Right lobe of liver (tissue), 6 donors: ENCODE measurements around the gene SPAG16. TPM values are rescaled to one million over a fixed set of nuclear protein-coding genes. Genes with fewer than 3 reads are reported as not detected.
A peak's percentile ranks its signal among the peaks of the same experiment; 100 is the strongest.

ENCODE experiments used
- ATAC-seq, 4 donors: fragments of 200-7000 bp; cut with Tn5 transposase; one replicate each; pipeline ENCODE4 v1.9.1; 2020; ENCODE audit warnings: mild to moderate bottlenecking in 4 of 4, moderate library complexity in 4 of 4
- DNase-seq, 3 donors: peaks; one replicate each; pipeline ENCODE4 v3.0.0-alpha.2; 2020
- H3K27ac ChIP-seq, 3 donors: fragments of 200-600 bp; one replicate each; pipeline ENCODE4 v1.8.0; 2022
- H3K27me3 ChIP-seq, 2 donors: fragments of 200-600 bp; one replicate each; pipeline ENCODE4 v1.8.0; 2022
- H3K36me3 ChIP-seq, 4 donors: fragments of 200-600 bp; sonication (generic) in 1 of 4; one replicate each; pipeline versions ENCODE4 v1.5.1 to v1.8.0; 2017 to 2022; ENCODE audit warnings: control low read depth in 1 of 4
- H3K4me1 ChIP-seq, 4 donors: fragments of 200-600 bp; sonication (generic) in 1 of 4; one replicate each; pipeline versions ENCODE4 v1.5.1 to v1.8.0; 2017 to 2022; ENCODE audit warnings: control low read depth in 1 of 4
- H3K4me3 ChIP-seq, 3 donors: fragments of 200-600 bp; one replicate each; pipeline ENCODE4 v1.8.0; 2022
- H3K9me3 ChIP-seq, 4 donors: fragments of 200-600 bp; sonication (generic) in 1 of 4; one replicate each; pipeline versions ENCODE4 v1.5.1 to v1.8.0; 2017 to 2022; ENCODE audit warnings: control low read depth in 1 of 4
- POLR2A ChIP-seq: fragments of 450-650 bp; IDR thresholded peaks from one replicate; pipeline ENCODE4 v1.6.1; 2017; ENCODE audit warnings: antibody characterized with exemption, mild to moderate bottlenecking
- WGBS: methylation state at CpG from one replicate; pipeline ENCODE4 v1.1.6; 2018; ENCODE audit warnings: low coverage, low lambda C conversion rate; ENCODE audit not compliant: insufficient coverage; ENCODE audit errors: missing lambda C conversion rate; 5-methylcytosine and 5-hydroxymethylcytosine counted together
- intact Hi-C, 2 donors: fragments of 100-400 bp; cut with DNase I; formaldehyde crosslinking; loops; one replicate each; pipeline versions ENCODE4 v1.11.2 to v1.14.1; 2022
- total RNA-seq, 6 experiments: library from RNA; depleted of rRNA in 2 of 6; stranded (reverse); fragments of >200 nt in 2 of 6; fragmentation: NEBNext Ultra II Directional in 3 of 6; extraction: Animal tissue kit (Norgen Biotek cat#: 25700) in 3 of 6; gene quantifications; one replicate each; pipeline versions ENCODE4 v1.1.0 to v1.2.4, GENCODE V29; 2016 to 2023
- TF ChIP-seq, protein P1 (sequence below), 4 donors: fragments of 200-600 bp in 3 of 4; fragments of 450-650 bp in 1 of 4; IDR thresholded peaks; one replicate each; pipeline versions ENCODE4 v1.5.1 to v1.8.0; 2016 to 2022; ENCODE audit warnings: antibody characterized with exemption in 4 of 4, mild to moderate bottlenecking in 2 of 4
- donor health status: DM: no; HTN: yes; CAD: no.
- donor health status: DM: no; HTN: no; CAD: no.
- donor health status: DM: no; HTN: no; CAD: no.
- donor health status: DM: no; HTN: yes; CAD: no.
- donor health status: DM: no; HTN: yes; CAD: no.

SPAG16 gene
- total RNA-seq, 6 experiments from 2014 or later, result 7.2 to 15.3 (median 9.0) TPM

GRCh38 chr2:214011676-214012075 is 727.4 kb downstream of the SPAG16 start:
- H3K4me1 ChIP-seq, result no peaks in the 10 kb centered on the region
- TF ChIP-seq POLR2A, result no peak
- TF ChIP-seq, protein P1, sequence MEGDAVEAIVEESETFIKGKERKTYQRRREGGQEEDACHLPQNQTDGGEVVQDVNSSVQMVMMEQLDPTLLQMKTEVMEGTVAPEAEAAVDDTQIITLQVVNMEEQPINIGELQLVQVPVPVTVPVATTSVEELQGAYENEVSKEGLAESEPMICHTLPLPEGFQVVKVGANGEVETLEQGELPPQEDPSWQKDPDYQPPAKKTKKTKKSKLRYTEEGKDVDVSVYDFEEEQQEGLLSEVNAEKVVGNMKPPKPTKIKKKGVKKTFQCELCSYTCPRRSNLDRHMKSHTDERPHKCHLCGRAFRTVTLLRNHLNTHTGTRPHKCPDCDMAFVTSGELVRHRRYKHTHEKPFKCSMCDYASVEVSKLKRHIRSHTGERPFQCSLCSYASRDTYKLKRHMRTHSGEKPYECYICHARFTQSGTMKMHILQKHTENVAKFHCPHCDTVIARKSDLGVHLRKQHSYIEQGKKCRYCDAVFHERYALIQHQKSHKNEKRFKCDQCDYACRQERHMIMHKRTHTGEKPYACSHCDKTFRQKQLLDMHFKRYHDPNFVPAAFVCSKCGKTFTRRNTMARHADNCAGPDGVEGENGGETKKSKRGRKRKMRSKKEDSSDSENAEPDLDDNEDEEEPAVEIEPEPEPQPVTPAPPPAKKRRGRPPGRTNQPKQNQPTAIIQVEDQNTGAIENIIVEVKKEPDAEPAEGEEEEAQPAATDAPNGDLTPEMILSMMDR (IDR thresholded peaks at IDR 0.05), result no peak
- H3K9me3 ChIP-seq, result no peaks in the 10 kb centered on the region
- intact Hi-C loops, result no loop called here
- WGBS, result 52% methylated on average over 3 of the region's 3 CpGs
- ATAC-seq, result no peak
- no peak overlapping the region for H3K27ac ChIP-seq
- no peak overlapping the region for H3K4me3 ChIP-seq
- no peak for DNase-seq
- H3K36me3 ChIP-seq, result no peaks in the 10 kb centered on the region
- H3K27me3 ChIP-seq, result no peaks in the 10 kb centered on the region

GRCh38 chr2:214014551-214015220 is 730.4 kb downstream of the SPAG16 start:
- H3K36me3 ChIP-seq, result no peaks in the 10 kb centered on the region
- WGBS, result 55% methylated on average over 6 of the region's 7 CpGs
- no peak for DNase-seq
- ATAC-seq, result no peak
- no peaks in the 10 kb centered on the region for H3K4me1 ChIP-seq
- no peaks in the 10 kb centered on the region for H3K27me3 ChIP-seq
- H3K4me3 ChIP-seq, result no peak overlapping the region
- TF ChIP-seq POLR2A, result no peak
- TF ChIP-seq, protein P1 (IDR thresholded peaks at IDR 0.05), result no peak
- no peak overlapping the region for H3K27ac ChIP-seq
- intact Hi-C loops, result no loop called here
- H3K9me3 ChIP-seq, result no peaks in the 10 kb centered on the region

- no peaks in the 10 kb centered on the region for H3K27me3 ChIP-seq
- TF ChIP-seq POLR2A, result no peak
- TF ChIP-seq, protein P1 (IDR thresholded peaks at IDR 0.05), result no peak
- 68% methylated on average over 3 of the region's 3 CpGs for WGBS
- ATAC-seq (peak in 2 of 4 donors; percentile 28 to 34), DNase-seq (no peak)
- intact Hi-C loops, result no loop called here
- H3K4me1 ChIP-seq, result peaks cover 0 to 1% (median 0%) of the 10 kb centered on the region in 4 donors
- H3K36me3 ChIP-seq, result no peaks in the 10 kb centered on the region
- no peak overlapping the region for H3K27ac ChIP-seq
- H3K4me3 ChIP-seq, result no peak overlapping the region
- H3K9me3 ChIP-seq, result no peaks in the 10 kb centered on the region
These were observed 735.1 kb downstream of the SPAG16 start for GRCh38 chr2:214019229-214019972.

- Histone ChIP-seq H3K27me3 (no peaks in the 10 kb centered on the region), H3K4me1 (peaks cover 0 to 1% (median 0%) of the 10 kb centered on the region in 4 donors), H3K36me3 (no peaks in the 10 kb centered on the region), H3K4me3 (no peak overlapping the region), H3K27ac (no peak overlapping the region), H3K9me3 (no peaks in the 10 kb centered on the region)
- ATAC-seq (no peak), DNase-seq (no peak)
- intact Hi-C loops, result no loop called here
- WGBS, result 46% methylated on average over 4 of the region's 4 CpGs
- no peak for TF ChIP-seq POLR2A
- TF ChIP-seq, protein P1 (IDR thresholded peaks at IDR 0.05), result no peak
These were observed 735.7 kb downstream of the SPAG16 start for GRCh38 chr2:214019973-214020345.
